GM21717 (cell line): ENCODE measurements around the gene PPP1R9B.

Experiments
- ATAC-seq: cut with Tn5 transposase; IDR thresholded peaks from one replicate; pipeline ENCODE4 v1.9.1; 2021; ENCODE audit warnings: mild to moderate bottlenecking, moderate library complexity; ENCODE audit not compliant: unreplicated experiment

PPP1R9B gene

GRCh38 chr17:50161023-50161910 lies 10.8 kb upstream of the PPP1R9B start:
- no peak for ATAC-seq

GRCh38 chr17:50157891-50158290 lies 7.4 kb upstream of the PPP1R9B start:
- ATAC-seq, result no peak

GRCh38 chr17:50155115-50155819 lies 4.8 kb upstream of the PPP1R9B start:
- no peak for ATAC-seq

GRCh38 chr17:50154604-50155003 lies 4.1 kb upstream of the PPP1R9B start:
- ATAC-seq, result no peak

- ATAC-seq, result no peak
These were observed 3.4 kb upstream of the PPP1R9B start for GRCh38 chr17:50153650-50154575.

GRCh38 chr17:50152736-50153135 lies 2.3 kb upstream of the PPP1R9B start:
- ATAC-seq, result no peak

- ATAC-seq, result no peak
These were observed 1.6 kb upstream of the PPP1R9B start for GRCh38 chr17:50151937-50152547.

- ATAC-seq, result peak; percentile 23
These were observed 812 bp upstream of the PPP1R9B start for GRCh38 chr17:50151041-50151936.

- no peak for ATAC-seq
These were observed 792 bp downstream of the PPP1R9B start for GRCh38 chr17:50149417-50150353.

GRCh38 chr17:50149091-50149416 lies 1.4 kb downstream of the PPP1R9B start:
- no peak for ATAC-seq

- ATAC-seq, result peak; percentile 36
These were observed 2.0 kb downstream of the PPP1R9B start for GRCh38 chr17:50148226-50149090.

- no peak for ATAC-seq
These were observed 2.6 kb downstream of the PPP1R9B start for GRCh38 chr17:50147841-50148225.

- ATAC-seq, result no peak
These were observed 3.4 kb downstream of the PPP1R9B start for GRCh38 chr17:50146927-50147665.

- no peak for ATAC-seq
These were observed 4.1 kb downstream of the PPP1R9B start for GRCh38 chr17:50146230-50146926.

GRCh38 chr17:50145532-50146229 lies 4.8 kb downstream of the PPP1R9B start:
- no peak for ATAC-seq
